Adipocyte (in vitro differentiated cells): Measurements from ENCODE around the gene SORBS2.

ENCODE experiments used
- DNase-seq: peaks from one replicate; pipeline ENCODE4 v3.0.0-alpha.2; 2015; ENCODE audit warnings: low read depth
- H3K27me3 ChIP-seq: replicated peaks from 2 replicates; pipeline ENCODE4 v1.7.0; 2013; ENCODE audit warnings: mild to moderate bottlenecking, low read length, moderate library complexity; ENCODE audit not compliant: control insufficient read depth, insufficient read depth
- H3K36me3 ChIP-seq: 2 replicates; pipeline ENCODE4 v1.7.0; 2013; ENCODE audit warnings: low read length, mild to moderate bottlenecking, moderate library complexity; ENCODE audit not compliant: control insufficient read depth, insufficient read depth, severe bottlenecking
- H3K4me1 ChIP-seq: 2 replicates; pipeline ENCODE4 v1.7.0; 2013; ENCODE audit warnings: mild to moderate bottlenecking, low read length, moderate library complexity; ENCODE audit not compliant: control insufficient read depth, insufficient read depth
- H3K4me3 ChIP-seq: 2 replicates; pipeline ENCODE4 v1.7.0; 2013; ENCODE audit warnings: mild to moderate bottlenecking, low read length, moderate library complexity
- H3K9ac ChIP-seq: 2 replicates; pipeline ENCODE4 v1.7.0; 2013; ENCODE audit warnings: mild to moderate bottlenecking, low read length, moderate library complexity
- H3K9me3 ChIP-seq: 2 replicates; pipeline ENCODE4 v1.7.0; 2013; ENCODE audit warnings: mild to moderate bottlenecking, low read length, moderate library complexity; ENCODE audit not compliant: control insufficient read depth

The SORBS2 gene

DNA sequence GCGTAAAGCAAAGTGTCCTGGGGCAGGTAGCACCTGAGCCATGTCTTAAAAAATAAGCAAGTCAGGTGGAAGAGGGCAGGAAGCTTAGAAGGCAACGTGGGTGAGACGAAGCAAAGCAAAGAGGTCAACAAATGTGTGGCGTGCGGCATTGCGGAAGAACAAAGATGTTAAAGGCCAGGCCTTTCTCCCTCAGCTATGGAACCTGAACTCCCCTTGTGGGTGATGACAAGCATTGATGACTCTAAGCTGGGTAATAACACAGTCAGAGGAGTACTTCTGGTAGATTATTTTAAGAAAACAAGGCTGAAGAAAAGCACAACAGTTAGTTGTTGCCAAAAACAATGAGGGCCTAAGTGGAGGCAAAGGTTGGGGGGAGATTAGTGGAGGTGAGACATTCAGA is 29.0 kb upstream of the SORBS2 start:
- no peaks in the 10 kb centered on the region for H3K36me3 ChIP-seq
- no peak overlapping the region for H3K4me3 ChIP-seq
- no peak overlapping the region for H3K9ac ChIP-seq
- no peak for DNase-seq
- no peaks in the 10 kb centered on the region for H3K27me3 ChIP-seq
- H3K4me1 ChIP-seq, result peaks cover 47% of the 10 kb centered on the region
- H3K9me3 ChIP-seq, result peaks cover 5% of the 10 kb centered on the region

DNA sequence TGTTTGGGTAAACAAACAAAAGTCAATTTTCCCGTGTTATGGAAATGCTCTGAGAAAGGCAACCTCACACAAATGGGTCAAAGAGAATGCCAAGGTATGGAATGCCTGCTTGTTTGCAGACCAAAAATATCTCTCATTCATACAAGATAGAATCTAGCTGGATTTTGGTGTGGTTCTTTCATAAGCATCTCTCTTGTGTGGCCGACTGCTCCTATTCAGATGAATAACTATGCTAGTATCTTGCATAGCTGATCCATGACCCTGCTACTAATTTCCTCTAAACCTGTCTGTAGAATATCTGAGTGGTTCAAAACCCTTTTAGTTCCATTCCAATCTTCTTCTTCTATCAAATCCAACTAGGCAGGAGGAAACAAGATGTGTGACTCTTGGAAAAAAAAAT is 28.2 kb upstream of the SORBS2 start:
- Histone ChIP-seq H3K36me3 (no peaks in the 10 kb centered on the region), H3K27me3 (no peaks in the 10 kb centered on the region), H3K4me1 (peaks cover 47% of the 10 kb centered on the region), H3K9ac (peak overlapping the region; percentile 82), H3K9me3 (no peaks in the 10 kb centered on the region), H3K4me3 (peak overlapping the region; percentile 59)
- DNase-seq, result peak; percentile 53

- Histone ChIP-seq H3K4me1 (peaks cover 47% of the 10 kb centered on the region), H3K9me3 (no peaks in the 10 kb centered on the region), H3K4me3 (peak overlapping the region; percentile 59), H3K36me3 (no peaks in the 10 kb centered on the region), H3K9ac (peak overlapping the region; percentile 82), H3K27me3 (no peaks in the 10 kb centered on the region)
- no peak for DNase-seq
Observed at GRCh38 chr4:185839770-185840169, 27.8 kb upstream of the SORBS2 start.

DNA sequence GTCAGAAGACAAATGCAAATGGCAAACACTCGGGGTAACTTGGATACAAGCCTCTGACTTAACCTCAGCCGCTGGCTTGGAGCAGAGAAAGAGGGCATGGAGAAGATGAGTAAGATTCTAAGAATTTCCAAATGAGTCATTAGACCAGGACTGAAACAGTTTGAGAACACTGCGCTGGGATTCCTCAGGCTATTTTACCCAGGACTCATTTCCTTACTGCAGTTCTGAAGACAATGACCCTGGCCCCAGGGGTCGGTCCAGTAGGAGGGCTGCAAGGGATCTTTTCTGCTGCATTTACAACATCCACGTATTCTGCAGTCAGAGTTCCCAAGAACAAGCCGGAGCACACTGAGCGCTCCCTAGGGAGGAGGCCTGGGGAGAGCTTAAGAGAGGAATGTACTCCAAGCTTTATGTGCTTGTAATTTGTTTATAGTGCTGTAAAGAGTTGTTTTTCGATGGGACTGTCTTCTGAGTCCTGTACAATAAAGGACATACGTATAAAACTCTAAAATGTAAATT is 27.3 kb upstream of the SORBS2 start:
- no peaks in the 10 kb centered on the region for H3K27me3 ChIP-seq
- H3K9me3 ChIP-seq, result no peaks in the 10 kb centered on the region
- H3K4me3 ChIP-seq, result peak overlapping the region; percentile 59
- H3K36me3 ChIP-seq, result no peaks in the 10 kb centered on the region
- peak; percentile 95 for DNase-seq
- H3K4me1 ChIP-seq, result peaks cover 47% of the 10 kb centered on the region
- H3K9ac ChIP-seq, result peak overlapping the region; percentile 82

- no peaks in the 10 kb centered on the region for H3K9me3 ChIP-seq
- H3K4me1 ChIP-seq, result peaks cover 47% of the 10 kb centered on the region
- peak overlapping the region; percentile 82 for H3K9ac ChIP-seq
- H3K27me3 ChIP-seq, result no peaks in the 10 kb centered on the region
- H3K4me3 ChIP-seq, result peak overlapping the region; percentile 51
- no peak for DNase-seq
- no peaks in the 10 kb centered on the region for H3K36me3 ChIP-seq
Observed at GRCh38 chr4:185838514-185839193, 26.7 kb upstream of the SORBS2 start.

GRCh38 chr4:185838104-185838452 is 26.1 kb upstream of the SORBS2 start:
- no peaks in the 10 kb centered on the region for H3K27me3 ChIP-seq
- no peak overlapping the region for H3K4me3 ChIP-seq
- no peak for DNase-seq
- H3K9me3 ChIP-seq, result no peaks in the 10 kb centered on the region
- H3K9ac ChIP-seq, result no peak overlapping the region
- no peaks in the 10 kb centered on the region for H3K36me3 ChIP-seq
- peaks cover 51% of the 10 kb centered on the region for H3K4me1 ChIP-seq

DNA sequence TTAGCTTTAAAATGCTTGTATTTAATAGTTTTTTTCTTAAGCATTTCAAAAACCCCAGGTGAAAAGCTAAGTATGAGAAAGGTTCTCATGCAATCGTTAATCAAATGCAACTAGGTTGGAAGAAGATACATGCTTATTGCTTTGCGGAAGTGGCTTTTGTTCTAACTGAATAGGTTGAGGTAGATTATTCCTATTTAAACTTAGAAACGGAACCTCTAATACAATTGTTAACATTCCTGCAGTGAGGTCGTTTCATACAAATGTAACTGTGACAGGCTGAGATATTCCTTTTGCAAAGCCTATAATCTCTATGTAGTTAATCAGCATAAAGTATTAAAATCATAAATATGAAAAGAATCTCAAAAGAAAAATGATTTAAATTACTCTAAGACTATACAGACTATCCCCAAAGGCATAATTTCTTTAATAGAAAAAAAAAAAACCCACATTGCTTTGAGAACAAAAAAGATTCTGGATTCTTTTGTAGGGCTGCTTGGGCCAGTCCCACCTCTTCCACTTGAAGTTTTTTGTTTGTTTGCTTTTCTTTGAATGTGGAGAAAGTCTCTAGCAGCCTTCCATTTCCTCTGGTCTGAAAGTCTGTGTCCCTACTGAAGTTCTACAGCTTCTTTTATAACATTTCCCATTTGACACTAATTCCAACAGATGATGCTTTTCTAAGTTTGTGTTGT is 25.6 kb upstream of the SORBS2 start:
- H3K9me3 ChIP-seq, result no peaks in the 10 kb centered on the region
- peaks cover 53% of the 10 kb centered on the region for H3K4me1 ChIP-seq
- no peak overlapping the region for H3K4me3 ChIP-seq
- no peak overlapping the region for H3K9ac ChIP-seq
- no peak for DNase-seq
- H3K36me3 ChIP-seq, result no peaks in the 10 kb centered on the region
- no peaks in the 10 kb centered on the region for H3K27me3 ChIP-seq

DNA sequence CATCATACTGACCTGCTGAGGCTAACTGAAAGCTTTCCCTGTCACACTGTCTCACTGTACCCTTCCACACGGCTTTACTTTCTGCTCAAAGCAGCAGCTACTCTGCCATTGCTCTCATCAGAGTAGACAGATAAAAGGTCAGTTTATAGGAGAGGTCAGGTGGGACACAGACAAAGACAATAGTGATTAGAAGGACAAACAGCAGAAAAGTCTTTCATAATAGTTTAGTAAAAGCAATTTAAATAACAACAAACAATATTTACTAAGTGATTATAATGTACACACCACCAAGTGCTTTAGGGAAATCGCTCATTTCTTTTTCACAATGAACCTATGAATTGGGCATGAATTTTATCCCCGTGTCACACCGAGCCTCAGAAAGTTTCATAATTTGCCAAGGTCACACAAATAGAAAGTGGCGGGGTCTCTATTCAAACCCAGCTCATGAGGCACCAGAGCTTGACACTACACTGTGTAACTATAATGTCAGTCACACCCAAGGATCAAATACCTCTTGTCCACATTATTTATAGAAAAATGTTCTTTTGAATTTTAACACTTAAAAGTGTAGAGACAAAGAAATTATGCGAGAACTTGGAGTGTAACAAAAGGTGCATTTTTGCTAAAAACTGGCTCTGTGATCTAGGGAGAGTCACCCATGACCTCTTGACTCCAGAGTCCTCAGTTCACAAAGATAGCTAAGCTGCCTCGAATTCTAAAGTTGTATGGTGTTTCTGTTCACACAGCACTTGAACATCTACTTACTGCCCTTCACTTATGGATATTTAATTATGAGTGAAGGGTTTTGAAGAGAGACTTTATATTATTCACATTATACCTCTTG is 24.5 kb upstream of the SORBS2 start:
- Histone ChIP-seq H3K36me3 (no peaks in the 10 kb centered on the region), H3K4me1 (peaks cover 53% of the 10 kb centered on the region)
- DNase-seq, result no peak

DNA sequence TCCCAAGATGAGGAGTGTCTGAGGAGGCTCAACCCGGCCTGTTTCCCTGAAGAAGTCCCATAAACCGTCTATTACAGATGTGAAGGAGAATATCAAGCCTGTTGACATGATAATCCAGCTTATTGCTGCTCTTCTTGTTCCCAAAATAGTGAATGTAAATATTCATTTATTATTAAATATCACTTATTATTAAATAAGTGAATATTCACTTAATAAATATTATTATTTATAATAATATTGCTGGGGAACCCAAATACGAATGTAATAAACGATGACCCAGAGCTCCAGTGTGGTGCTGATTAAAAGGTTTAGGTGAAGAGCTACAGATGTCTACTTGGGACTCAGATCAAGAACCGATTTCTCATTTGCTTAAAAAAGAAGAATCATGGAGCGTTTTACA is 23.8 kb upstream of the SORBS2 start:
- Histone ChIP-seq H3K36me3 (no peaks in the 10 kb centered on the region), H3K9me3 (no peaks in the 10 kb centered on the region), H3K9ac (no peak overlapping the region), H3K4me1 (peaks cover 53% of the 10 kb centered on the region), H3K4me3 (no peak overlapping the region), H3K27me3 (no peaks in the 10 kb centered on the region)
- no peak for DNase-seq

More for the DNA sequence above, 24.5 kb upstream of the SORBS2 start:
- Histone ChIP-seq H3K9me3 (no peaks in the 10 kb centered on the region), H3K9ac (no peak overlapping the region), H3K4me3 (no peak overlapping the region), H3K27me3 (no peaks in the 10 kb centered on the region)

DNA sequence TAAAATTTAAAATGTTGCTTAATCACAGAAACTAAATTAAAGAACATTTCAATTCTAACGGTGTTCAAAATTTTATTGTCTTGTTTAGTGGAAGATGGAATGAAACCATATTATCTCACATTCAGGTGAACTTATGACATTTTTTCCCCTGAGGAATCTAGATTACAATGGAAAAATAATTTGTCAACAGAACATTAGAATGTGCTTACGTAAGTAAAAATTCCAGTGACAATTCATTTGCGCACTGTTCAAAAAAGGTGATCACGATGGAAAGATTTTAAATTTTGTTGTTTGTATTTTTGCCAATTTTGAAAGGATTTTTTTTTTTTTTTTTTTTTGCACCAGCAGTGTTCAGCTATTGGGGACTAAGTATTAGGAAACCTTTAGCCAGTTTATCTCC is 23.3 kb upstream of the SORBS2 start:
- Histone ChIP-seq H3K4me1 (peaks cover 49% of the 10 kb centered on the region), H3K27me3 (no peaks in the 10 kb centered on the region), H3K4me3 (no peak overlapping the region)

GRCh38 chr4:185834778-185835177 is 22.8 kb upstream of the SORBS2 start:
- Histone ChIP-seq H3K9me3 (no peaks in the 10 kb centered on the region), H3K4me1 (peaks cover 43% of the 10 kb centered on the region), H3K4me3 (no peak overlapping the region), H3K36me3 (no peaks in the 10 kb centered on the region), H3K27me3 (no peaks in the 10 kb centered on the region), H3K9ac (no peak overlapping the region)
- DNase-seq, result no peak

More for the DNA sequence above, 23.3 kb upstream of the SORBS2 start:
- Histone ChIP-seq H3K9me3 (no peaks in the 10 kb centered on the region), H3K9ac (no peak overlapping the region), H3K36me3 (no peaks in the 10 kb centered on the region)
- no peak for DNase-seq
